ENCODE measurements around the gene ST6GALNAC3.
"Not testable (repeated sequence)": the region's sequence is repeated elsewhere in the genome, so short reads cannot be mapped to it uniquely, and the experiment has no call there.

The ST6GALNAC3 gene

GRCh38 chr1:76622774-76623528, 548.4 kb downstream of the ST6GALNAC3 start:
- Mint-ChIP-seq H3K4me3 (no peak overlapping the region), H3K27me3 (peaks cover 3% of the 10 kb centered on the region), H3K9me3 (no peaks in the 10 kb centered on the region), H3K36me3 (no peaks in the 10 kb centered on the region), H3K27ac (no peak overlapping the region), H3K4me1 (no peaks in the 10 kb centered on the region)

- Mint-ChIP-seq H3K4me1 (no peaks in the 10 kb centered on the region), H3K4me3 (no peak overlapping the region), H3K27me3 (peaks cover 2% of the 10 kb centered on the region), H3K36me3 (no peaks in the 10 kb centered on the region), H3K27ac (no peak overlapping the region), H3K9me3 (no peaks in the 10 kb centered on the region)
Measured at GRCh38 chr1:76625886-76626678, 551.5 kb downstream of the ST6GALNAC3 start.

GRCh38 chr1:76627498-76627897, 553.0 kb downstream of the ST6GALNAC3 start:
- Mint-ChIP-seq H3K36me3 (no peaks in the 10 kb centered on the region), H3K9me3 (no peaks in the 10 kb centered on the region), H3K4me3 (no peak overlapping the region), H3K4me1 (no peaks in the 10 kb centered on the region), H3K27me3 (no peaks in the 10 kb centered on the region), H3K27ac (peak overlapping the region; percentile 39)

GRCh38 chr1:76627901-76628300, 553.4 kb downstream of the ST6GALNAC3 start:
- Mint-ChIP-seq H3K27me3 (no peaks in the 10 kb centered on the region), H3K36me3 (no peaks in the 10 kb centered on the region), H3K4me3 (no peak overlapping the region), H3K27ac (no peak overlapping the region), H3K9me3 (no peaks in the 10 kb centered on the region), H3K4me1 (no peaks in the 10 kb centered on the region)

- Mint-ChIP-seq H3K36me3 (no peaks in the 10 kb centered on the region), H3K27ac (no peak overlapping the region), H3K4me1 (peaks cover 16% of the 10 kb centered on the region), H3K27me3 (no peaks in the 10 kb centered on the region), H3K9me3 (no peaks in the 10 kb centered on the region), H3K4me3 (no peak overlapping the region)
Measured at GRCh38 chr1:76632136-76632535, 557.6 kb downstream of the ST6GALNAC3 start.

- no peaks in the 10 kb centered on the region for H3K9me3 Mint-ChIP-seq
- no peaks in the 10 kb centered on the region for H3K36me3 Mint-ChIP-seq
- H3K27ac Mint-ChIP-seq, result no peak overlapping the region
- H3K27me3 Mint-ChIP-seq, result peaks cover 3% of the 10 kb centered on the region
- peaks cover 16% of the 10 kb centered on the region for H3K4me1 Mint-ChIP-seq
- H3K4me3 Mint-ChIP-seq, result no peak overlapping the region
Measured at GRCh38 chr1:76635784-76636183, 561.2 kb downstream of the ST6GALNAC3 start.

GRCh38 chr1:76639181-76639580, 564.6 kb downstream of the ST6GALNAC3 start:
- peaks cover 7% of the 10 kb centered on the region for H3K9me3 Mint-ChIP-seq
- no peaks in the 10 kb centered on the region for H3K36me3 Mint-ChIP-seq
- peaks cover 3% of the 10 kb centered on the region for H3K27me3 Mint-ChIP-seq
- peaks cover 13% of the 10 kb centered on the region for H3K4me1 Mint-ChIP-seq
- H3K4me3 Mint-ChIP-seq, result no peak overlapping the region
- no peak overlapping the region for H3K27ac Mint-ChIP-seq

GRCh38 chr1:76640092-76640491, 565.5 kb downstream of the ST6GALNAC3 start:
- H3K27ac Mint-ChIP-seq, result no peak overlapping the region
- H3K4me1 Mint-ChIP-seq, result peaks cover 10% of the 10 kb centered on the region
- H3K27me3 Mint-ChIP-seq, result peaks cover 3% of the 10 kb centered on the region
- peaks cover 7% of the 10 kb centered on the region for H3K9me3 Mint-ChIP-seq
- H3K4me3 Mint-ChIP-seq, result no peak overlapping the region
- H3K36me3 Mint-ChIP-seq, result no peaks in the 10 kb centered on the region

- no peak overlapping the region for H3K4me3 Mint-ChIP-seq
- H3K4me1 Mint-ChIP-seq, result peaks cover 10% of the 10 kb centered on the region
- H3K27ac Mint-ChIP-seq, result no peak overlapping the region
- H3K36me3 Mint-ChIP-seq, result no peaks in the 10 kb centered on the region
- peaks cover 7% of the 10 kb centered on the region for H3K9me3 Mint-ChIP-seq
- peaks cover 3% of the 10 kb centered on the region for H3K27me3 Mint-ChIP-seq
Measured at GRCh38 chr1:76640723-76641122, 566.2 kb downstream of the ST6GALNAC3 start.

DNA sequence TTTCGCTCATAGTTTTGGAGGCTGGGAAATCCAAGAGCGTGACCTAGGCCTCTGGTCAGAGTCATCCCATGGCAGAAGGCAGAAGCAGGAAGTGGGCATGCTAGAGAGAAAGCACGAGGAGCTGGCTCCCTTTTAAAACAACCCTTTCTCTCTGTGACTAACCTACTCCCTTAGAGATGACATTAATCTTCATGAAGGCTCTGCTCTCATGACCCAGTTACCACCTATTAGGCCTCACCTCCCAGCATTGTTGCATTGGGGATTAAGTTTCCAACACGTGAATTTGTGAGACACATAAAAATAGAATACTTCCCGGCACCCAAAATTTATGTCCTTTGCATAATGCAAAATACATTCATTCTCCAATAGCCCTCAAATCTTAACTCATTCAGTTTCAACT, 569.6 kb downstream of the ST6GALNAC3 start:
- Mint-ChIP-seq H3K4me3 (no peak overlapping the region), H3K9me3 (peaks cover 7% of the 10 kb centered on the region)

GRCh38 chr1:76652860-76653259, 578.3 kb downstream of the ST6GALNAC3 start:
- peaks cover 20% of the 10 kb centered on the region for H3K9me3 Mint-ChIP-seq
- not testable (repeated sequence) for H3K4me3 Mint-ChIP-seq, H3K27me3 Mint-ChIP-seq, H3K36me3 Mint-ChIP-seq, H3K4me1 Mint-ChIP-seq, H3K27ac Mint-ChIP-seq

More for the DNA sequence above, 569.6 kb downstream of the ST6GALNAC3 start:
- Mint-ChIP-seq H3K36me3 (no peaks in the 10 kb centered on the region), H3K27me3 (peaks cover 7% of the 10 kb centered on the region), H3K4me1 (no peaks in the 10 kb centered on the region), H3K27ac (no peak overlapping the region)

DNA sequence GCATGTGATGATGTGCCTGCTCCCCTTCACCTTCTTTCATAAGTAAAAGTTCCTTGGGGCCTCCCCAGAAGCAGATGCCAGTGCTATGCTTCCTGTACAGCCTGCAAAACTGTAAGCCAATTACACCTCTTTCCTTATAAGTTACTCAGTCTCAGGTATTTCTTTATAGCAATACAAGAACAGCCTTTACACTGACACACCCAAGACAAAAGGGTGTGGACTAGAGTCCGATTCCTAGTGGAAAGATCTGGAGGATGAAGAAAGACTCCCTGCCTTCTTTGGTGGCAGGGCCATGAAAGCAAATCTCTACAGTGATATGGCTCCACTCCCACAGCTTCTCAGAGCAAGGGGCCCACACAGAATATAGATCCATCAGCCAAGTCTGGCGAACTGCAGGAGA, 583.1 kb downstream of the ST6GALNAC3 start:
- Mint-ChIP-seq H3K4me1 (no peaks in the 10 kb centered on the region), H3K36me3 (no peaks in the 10 kb centered on the region)

GRCh38 chr1:76659171-76659940, 584.8 kb downstream of the ST6GALNAC3 start:
- H3K36me3 Mint-ChIP-seq, result peaks cover 2% of the 10 kb centered on the region
- H3K27me3 Mint-ChIP-seq, result peaks cover 6% of the 10 kb centered on the region
- no peak overlapping the region for H3K4me3 Mint-ChIP-seq
- H3K9me3 Mint-ChIP-seq, result peaks cover 4% of the 10 kb centered on the region
- no peaks in the 10 kb centered on the region for H3K4me1 Mint-ChIP-seq
- no peak overlapping the region for H3K27ac Mint-ChIP-seq

More for the DNA sequence above, 583.1 kb downstream of the ST6GALNAC3 start:
- no peak overlapping the region for H3K4me3 Mint-ChIP-seq
- no peak overlapping the region for H3K27ac Mint-ChIP-seq
- no peaks in the 10 kb centered on the region for H3K9me3 Mint-ChIP-seq
- peaks cover 5% of the 10 kb centered on the region for H3K27me3 Mint-ChIP-seq

- Mint-ChIP-seq H3K4me3 (no peak overlapping the region), H3K9me3 (peaks cover 6% of the 10 kb centered on the region), H3K4me1 (no peaks in the 10 kb centered on the region), H3K27me3 (peaks cover 7% of the 10 kb centered on the region), H3K27ac (no peak overlapping the region), H3K36me3 (peaks cover 2% of the 10 kb centered on the region)
Measured at GRCh38 chr1:76661531-76661930, 587.0 kb downstream of the ST6GALNAC3 start.

DNA sequence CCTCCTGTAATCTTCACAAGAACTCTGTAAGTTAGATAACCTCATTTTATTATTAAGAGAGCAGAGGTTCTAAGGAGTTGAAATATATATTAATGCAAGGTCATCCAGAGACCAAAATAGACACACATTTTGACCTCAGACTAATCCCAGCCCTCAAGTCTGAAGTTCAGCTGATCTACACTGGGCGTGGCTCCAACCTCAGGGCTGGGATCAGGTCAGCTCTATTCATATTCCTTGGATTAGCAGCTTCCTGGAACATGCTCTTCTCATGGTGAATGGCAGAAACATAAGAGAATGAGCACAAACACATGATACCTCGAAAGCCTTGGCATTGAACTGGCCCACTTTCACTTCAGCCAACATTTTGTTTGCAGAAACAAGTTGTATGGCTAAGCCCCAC, 592.0 kb downstream of the ST6GALNAC3 start:
- no peaks in the 10 kb centered on the region for H3K4me1 Mint-ChIP-seq
- H3K36me3 Mint-ChIP-seq, result peaks cover 2% of the 10 kb centered on the region
- H3K4me3 Mint-ChIP-seq, result no peak overlapping the region
- no peak overlapping the region for H3K27ac Mint-ChIP-seq
- peaks cover 6% of the 10 kb centered on the region for H3K9me3 Mint-ChIP-seq
- H3K27me3 Mint-ChIP-seq, result peaks cover 3% of the 10 kb centered on the region

All from activated naive CD4-positive, alpha-beta T cell treated with anti-CD3 and anti-CD28 coated beads, Interleukin-2, amount 50 U/mL, for 24 hours (primary cell).